Suprapubic skin (tissue), 4 donors: ENCODE measurements around the gene SMOC2. TPM values are rescaled to one million over a fixed set of nuclear protein-coding genes. Genes with fewer than 3 reads are reported as not detected.

Source experiments
- DNase-seq, 2 donors: peaks; one replicate each; pipeline ENCODE4 v3.0.0-alpha.2; 2019; ENCODE audit warnings: low spot score in 2 of 2
- H3K27ac ChIP-seq: fragments of 200-600 bp; sonication (generic); one replicate; pipeline ENCODE4 v1.5.1; 2019
- H3K27me3 ChIP-seq: fragments of 200-600 bp; sonication (generic); one replicate; pipeline ENCODE4 v1.5.1; 2019
- H3K36me3 ChIP-seq: fragments of 200-600 bp; sonication (generic); one replicate; pipeline ENCODE4 v1.5.1; 2019
- H3K4me1 ChIP-seq: fragments of 200-600 bp; sonication (generic); one replicate; pipeline ENCODE4 v1.5.1; 2019
- H3K4me3 ChIP-seq: fragments of 200-600 bp; sonication (generic); one replicate; pipeline ENCODE4 v1.5.1; 2019; ENCODE audit warnings: mild to moderate bottlenecking
- H3K9me3 ChIP-seq: fragments of 200-600 bp; sonication (generic); one replicate; pipeline ENCODE4 v1.5.1; 2019
- CTCF ChIP-seq, 2 donors: fragments of 200-600 bp in 1 of 2; fragments of 450-650 bp in 1 of 2; sonication (generic) in 1 of 2; IDR thresholded peaks; one replicate each; pipeline ENCODE4 v1.5.1; 2016 to 2019; ENCODE audit warnings: antibody characterized with exemption in 2 of 2, mild to moderate bottlenecking in 1 of 2, moderate library complexity in 1 of 2
- EP300 ChIP-seq: sonication (generic); formaldehyde crosslinking; IDR thresholded peaks from one replicate; pipeline ENCODE4 v1.6.1; 2017; ENCODE audit warnings: antibody characterized with exemption
- POLR2A ChIP-seq, 2 donors: fragments of 450-650 bp; IDR thresholded peaks; one replicate each; pipeline ENCODE4 v1.6.1; 2017; ENCODE audit warnings: antibody characterized with exemption in 2 of 2, mild to moderate bottlenecking in 2 of 2, moderate library complexity in 2 of 2
- POLR2AphosphoS5 ChIP-seq, 3 donors: sonication (generic); formaldehyde crosslinking; IDR thresholded peaks; one replicate each; pipeline ENCODE4 v1.6.1; 2017; ENCODE audit warnings: antibody characterized with exemption in 3 of 3
- WGBS: methylation state at CpG from one replicate; pipeline ENCODE4 v1.1.5; 2018; 5-methylcytosine and 5-hydroxymethylcytosine counted together
- total RNA-seq, 4 donors: library from RNA; depleted of rRNA; stranded (reverse); fragments of >200 nt; gene quantifications; one replicate each; pipeline ENCODE4 v1.1.0, GENCODE V29; 2016

SMOC2 gene
- total RNA-seq, 4 donors from 2014 or later: 16.2 to 22.9 (median 18.8) TPM

- H3K36me3 ChIP-seq: no peaks in the 10 kb centered on the region
- H3K9me3 ChIP-seq: no peaks in the 10 kb centered on the region
- TF ChIP-seq CTCF (IDR thresholded peaks at IDR 0.05) (no peak), POLR2A (IDR thresholded peaks at IDR 0.05) (no peak), EP300 (no peak), POLR2AphosphoS5 (IDR thresholded peaks at IDR 0.05) (no peak)
- H3K4me1 ChIP-seq: peaks cover 7% of the 10 kb centered on the region
- H3K27ac ChIP-seq: no peak overlapping the region
- H3K4me3 ChIP-seq: no peak overlapping the region
- DNase-seq: peak in 1 of 2 donors; percentile 63
- WGBS: 93% methylated on average over 9 of the region's 18 CpGs
- no peaks in the 10 kb centered on the region for H3K27me3 ChIP-seq
Observed at GRCh38 chr6:168412456-168412855, 28.5 kb upstream of the SMOC2 start.

- DNase-seq: peak in 1 of 2 donors; percentile 77
Observed at GRCh38 chr6:168413018-168413720, 27.8 kb upstream of the SMOC2 start.

GRCh38 chr6:168413856-168414255, 27.1 kb upstream of the SMOC2 start:
- no peak overlapping the region for H3K27ac ChIP-seq
- H3K4me3 ChIP-seq: no peak overlapping the region
- peak in 1 of 2 donors; percentile 63 for DNase-seq
- no peak for TF ChIP-seq CTCF (IDR thresholded peaks at IDR 0.05)
- no peak for TF ChIP-seq POLR2A (IDR thresholded peaks at IDR 0.05)
- TF ChIP-seq EP300: no peak
- TF ChIP-seq POLR2AphosphoS5 (IDR thresholded peaks at IDR 0.05): no peak
- no peaks in the 10 kb centered on the region for H3K9me3 ChIP-seq
- H3K4me1 ChIP-seq: peaks cover 18% of the 10 kb centered on the region
- H3K36me3 ChIP-seq: no peaks in the 10 kb centered on the region
- 87% methylated on average over 17 of the region's 17 CpGs for WGBS
- H3K27me3 ChIP-seq: no peaks in the 10 kb centered on the region

More at GRCh38 chr6:168413018-168413720, 27.8 kb upstream of the SMOC2 start:
- peaks cover 13% of the 10 kb centered on the region for H3K4me1 ChIP-seq
- no peaks in the 10 kb centered on the region for H3K36me3 ChIP-seq
- no peaks in the 10 kb centered on the region for H3K9me3 ChIP-seq
- TF ChIP-seq EP300: no peak
- no peak for TF ChIP-seq CTCF (IDR thresholded peaks at IDR 0.05)
- TF ChIP-seq POLR2A (IDR thresholded peaks at IDR 0.05): no peak
- TF ChIP-seq POLR2AphosphoS5 (IDR thresholded peaks at IDR 0.05): no peak
- no peaks in the 10 kb centered on the region for H3K27me3 ChIP-seq
- no peak overlapping the region for H3K27ac ChIP-seq
- H3K4me3 ChIP-seq: no peak overlapping the region
- WGBS: 92% methylated on average over 57 of the region's 59 CpGs

GRCh38 chr6:168414336-168415097, 26.5 kb upstream of the SMOC2 start:
- Histone ChIP-seq H3K4me1 (peaks cover 19% of the 10 kb centered on the region), H3K27ac (no peak overlapping the region), H3K4me3 (no peak overlapping the region), H3K36me3 (no peaks in the 10 kb centered on the region), H3K9me3 (no peaks in the 10 kb centered on the region), H3K27me3 (no peaks in the 10 kb centered on the region)
- 60% methylated on average over 14 of the region's 14 CpGs for WGBS
- no peak for TF ChIP-seq POLR2AphosphoS5 (IDR thresholded peaks at IDR 0.05)
- DNase-seq: no peak

- WGBS: 67% methylated on average over 22 of the region's 26 CpGs
- DNase-seq: peak in 1 of 2 donors; percentile 59
- no peaks in the 10 kb centered on the region for H3K27me3 ChIP-seq
- peaks cover 19% of the 10 kb centered on the region for H3K4me1 ChIP-seq
- no peaks in the 10 kb centered on the region for H3K9me3 ChIP-seq
- H3K36me3 ChIP-seq: no peaks in the 10 kb centered on the region
- TF ChIP-seq POLR2A (IDR thresholded peaks at IDR 0.05): no peak
- no peak for TF ChIP-seq EP300
- TF ChIP-seq CTCF (IDR thresholded peaks at IDR 0.05): no peak
- no peak for TF ChIP-seq POLR2AphosphoS5 (IDR thresholded peaks at IDR 0.05)
- no peak overlapping the region for H3K4me3 ChIP-seq
- H3K27ac ChIP-seq: no peak overlapping the region
Observed at GRCh38 chr6:168415098-168415992, 25.6 kb upstream of the SMOC2 start.
